Skeletal muscle cell (primary cell): Measurements from ENCODE around the gene PTGES3.
"Not testable (repeated sequence)": the region's sequence is repeated elsewhere in the genome, so short reads cannot be mapped to it uniquely, and the experiment has no call there.

Experiments
- DNase-seq: peaks from one replicate; pipeline ENCODE4 v3.0.0-alpha.2; 2010; ENCODE audit warnings: low read depth
- H3K4me3 ChIP-seq: 2 replicates; pipeline ENCODE4 v1.5.1; 2011; ENCODE audit warnings: low read depth, mild to moderate bottlenecking, control low read depth, low read length, moderate library complexity

PTGES3 gene

GRCh38 chr12:56714431-56714929, 26.4 kb upstream of the PTGES3 start:
- H3K4me3 ChIP-seq = no peak overlapping the region
- no peak for DNase-seq

- no peak overlapping the region for H3K4me3 ChIP-seq
- DNase-seq = no peak
These were observed 25.3 kb upstream of the PTGES3 start for GRCh38 chr12:56713345-56713744.

- no peak overlapping the region for H3K4me3 ChIP-seq
- no peak for DNase-seq
These were observed 21.8 kb upstream of the PTGES3 start for GRCh38 chr12:56709759-56710376.

GRCh38 chr12:56704522-56704921, 16.4 kb upstream of the PTGES3 start:
- DNase-seq = not testable (repeated sequence)

GRCh38 chr12:56699020-56699661, 11.1 kb upstream of the PTGES3 start:
- no peak overlapping the region for H3K4me3 ChIP-seq
- DNase-seq = no peak

More at GRCh38 chr12:56704522-56704921, 16.4 kb upstream of the PTGES3 start:
- not testable (repeated sequence) for H3K4me3 ChIP-seq

GRCh38 chr12:56695327-56696101, 7.4 kb upstream of the PTGES3 start:
- no peak overlapping the region for H3K4me3 ChIP-seq
- DNase-seq = peak; percentile 14

GRCh38 chr12:56694161-56694560, 6.1 kb upstream of the PTGES3 start:
- H3K4me3 ChIP-seq = no peak overlapping the region
- no peak for DNase-seq

- H3K4me3 ChIP-seq = peak overlapping the region; percentile 70
- no peak for DNase-seq
These were observed 694 bp upstream of the PTGES3 start for GRCh38 chr12:56688846-56689109.

GRCh38 chr12:56687223-56688128, 608 bp downstream of the PTGES3 start:
- H3K4me3 ChIP-seq = peak overlapping the region; percentile 88
- DNase-seq = no peak

- peak overlapping the region; percentile 14 for H3K4me3 ChIP-seq
- no peak for DNase-seq
These were observed 3.2 kb downstream of the PTGES3 start for GRCh38 chr12:56684745-56685359.

- no peak for DNase-seq
These were observed 5.8 kb downstream of the PTGES3 start for GRCh38 chr12:56682323-56682722.

GRCh38 chr12:56679883-56680575, 8.1 kb downstream of the PTGES3 start:
- no peak for DNase-seq

More at GRCh38 chr12:56682323-56682722, 5.8 kb downstream of the PTGES3 start:
- H3K4me3 ChIP-seq = no peak overlapping the region

GRCh38 chr12:56678852-56679251, 9.2 kb downstream of the PTGES3 start:
- no peak overlapping the region for H3K4me3 ChIP-seq

More at GRCh38 chr12:56679883-56680575, 8.1 kb downstream of the PTGES3 start:
- H3K4me3 ChIP-seq = no peak overlapping the region

GRCh38 chr12:56677680-56678079, 10.4 kb downstream of the PTGES3 start:
- no peak for DNase-seq
- H3K4me3 ChIP-seq = no peak overlapping the region

More at GRCh38 chr12:56678852-56679251, 9.2 kb downstream of the PTGES3 start:
- DNase-seq = no peak

- H3K4me3 ChIP-seq = no peak overlapping the region
- DNase-seq = no peak
These were observed 11.1 kb downstream of the PTGES3 start for GRCh38 chr12:56676851-56677580.

- no peak overlapping the region for H3K4me3 ChIP-seq
- DNase-seq = no peak
These were observed 16.5 kb downstream of the PTGES3 start for GRCh38 chr12:56671608-56672007.

GRCh38 chr12:56670836-56671235, 17.2 kb downstream of the PTGES3 start:
- no peak for DNase-seq
- no peak overlapping the region for H3K4me3 ChIP-seq

- DNase-seq = no peak
- no peak overlapping the region for H3K4me3 ChIP-seq
These were observed 20.0 kb downstream of the PTGES3 start for GRCh38 chr12:56668197-56668457.
